ENCODE measurements around the gene SOX3. TPM values are rescaled to one million over a fixed set of nuclear protein-coding genes. Genes with fewer than 3 reads are reported as not detected.

Gene SOX3
- total RNA-seq (2021) = not detected in 2 replicates
- Bru-seq, nascent RNA = not detected
- not detected for BruChase-seq, experiment 1, labeled RNA remaining after a 2-hour chase
- not detected for BruChase-seq, experiment 2, labeled RNA remaining after a 6-hour chase
- long read RNA-seq = 0 reads

DNA sequence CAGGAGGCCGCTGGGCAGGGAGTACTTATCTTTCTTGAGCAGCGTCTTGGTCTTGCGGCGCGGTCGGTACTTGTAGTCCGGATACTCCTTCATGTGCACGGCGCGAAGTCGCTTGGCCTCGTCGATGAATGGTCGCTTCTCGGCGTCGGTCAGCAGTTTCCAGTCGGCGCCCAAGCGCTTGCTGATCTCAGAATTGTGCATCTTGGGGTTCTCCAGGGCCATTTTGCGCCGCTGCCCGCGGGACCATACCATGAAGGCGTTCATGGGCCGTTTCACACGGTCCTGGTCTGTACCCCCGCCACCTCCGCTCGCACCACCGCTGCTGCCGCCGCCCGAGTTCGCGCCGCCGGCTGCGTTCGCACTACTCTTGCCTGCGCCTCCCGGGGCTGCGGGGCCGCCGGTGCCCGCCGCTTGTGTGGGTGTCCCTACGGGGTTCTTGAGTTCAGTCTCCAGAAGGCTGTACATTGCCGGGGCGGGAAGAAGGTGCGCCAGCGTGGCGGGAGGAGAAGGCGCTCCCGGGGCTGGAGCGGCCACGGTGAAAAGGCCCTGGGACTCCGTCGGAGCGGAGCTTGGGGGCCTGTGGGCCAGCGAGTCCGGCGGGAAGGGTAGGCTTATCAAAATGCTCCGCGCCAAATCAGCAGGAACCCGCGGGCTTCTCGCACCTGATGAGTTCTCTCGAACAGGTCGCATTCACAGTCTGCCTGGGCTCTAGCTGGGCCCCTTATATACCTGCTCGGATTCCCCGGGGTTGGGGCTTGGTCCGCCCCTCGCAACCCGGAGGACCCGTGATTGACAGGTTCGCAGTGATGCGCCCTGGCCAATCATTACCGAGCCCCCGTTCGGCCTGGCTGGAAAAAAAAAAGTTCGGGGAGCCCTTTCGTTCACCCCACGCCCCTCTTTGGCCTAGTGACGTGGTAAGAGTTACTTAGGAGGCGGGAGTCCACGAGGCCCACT lies at the start of gene SOX3:
Gene SOX3, minus strand, starts transcription at position 699 of the 954 bp plus-strand sequence. Its CDS starts 9 bp downstream, at position 690.
- intact Hi-C loops (cut with micrococcal nuclease; ENCODE audit: unreplicated experiment) = loop anchor here (5.0 to 10.0 kb wide), 2 partner anchors 380 to 447 kb away; no protein-coding TSS in a partner anchor
- DNase-seq (ENCODE audit: low spot score) = no peak
- Histone ChIP-seq H3K4me3 (ENCODE audit: low read depth, low read length, poor library complexity, severe bottlenecking) (peak within 1 kb of the TSS; percentile 33), H3K36me3 (ENCODE audit: insufficient read depth, low read length, poor library complexity, severe bottlenecking) (no peaks in the 10 kb centered on the region), H3K27me3 (replicated peaks; ENCODE audit: insufficient read depth, low read depth, low read length, poor library complexity) (peaks cover 100% of the 10 kb centered on the region), H3K27ac (ENCODE audit: low read depth, low read length, poor library complexity, severe bottlenecking) (no peak within 1 kb of the TSS), H3K4me1 (ENCODE audit: insufficient read depth, low read length, poor library complexity, severe bottlenecking) (no peaks in the 10 kb centered on the region), H3K9me3 (ENCODE audit: low read depth, low read length, poor library complexity, severe bottlenecking) (no peaks in the 10 kb centered on the region)
- no TSS peak for BruUV-seq (replicated peaks)
- POLR2A ChIA-PET (ENCODE audit: low non-redundant PET) = no interaction called here
- CTCF ChIA-PET = no interaction called here
- TF ChIP-seq, protein P1, sequence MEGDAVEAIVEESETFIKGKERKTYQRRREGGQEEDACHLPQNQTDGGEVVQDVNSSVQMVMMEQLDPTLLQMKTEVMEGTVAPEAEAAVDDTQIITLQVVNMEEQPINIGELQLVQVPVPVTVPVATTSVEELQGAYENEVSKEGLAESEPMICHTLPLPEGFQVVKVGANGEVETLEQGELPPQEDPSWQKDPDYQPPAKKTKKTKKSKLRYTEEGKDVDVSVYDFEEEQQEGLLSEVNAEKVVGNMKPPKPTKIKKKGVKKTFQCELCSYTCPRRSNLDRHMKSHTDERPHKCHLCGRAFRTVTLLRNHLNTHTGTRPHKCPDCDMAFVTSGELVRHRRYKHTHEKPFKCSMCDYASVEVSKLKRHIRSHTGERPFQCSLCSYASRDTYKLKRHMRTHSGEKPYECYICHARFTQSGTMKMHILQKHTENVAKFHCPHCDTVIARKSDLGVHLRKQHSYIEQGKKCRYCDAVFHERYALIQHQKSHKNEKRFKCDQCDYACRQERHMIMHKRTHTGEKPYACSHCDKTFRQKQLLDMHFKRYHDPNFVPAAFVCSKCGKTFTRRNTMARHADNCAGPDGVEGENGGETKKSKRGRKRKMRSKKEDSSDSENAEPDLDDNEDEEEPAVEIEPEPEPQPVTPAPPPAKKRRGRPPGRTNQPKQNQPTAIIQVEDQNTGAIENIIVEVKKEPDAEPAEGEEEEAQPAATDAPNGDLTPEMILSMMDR (conservative IDR thresholded peaks at IDR 0.05; ENCODE audit: low read depth, low read length) = no peak
- peak; percentile 95 for TF ChIP-seq EZH2 (IDR thresholded peaks at IDR 0.05; ENCODE audit: borderline replicate concordance, low read depth, low read length, poor library complexity, severe bottlenecking)

DNA sequence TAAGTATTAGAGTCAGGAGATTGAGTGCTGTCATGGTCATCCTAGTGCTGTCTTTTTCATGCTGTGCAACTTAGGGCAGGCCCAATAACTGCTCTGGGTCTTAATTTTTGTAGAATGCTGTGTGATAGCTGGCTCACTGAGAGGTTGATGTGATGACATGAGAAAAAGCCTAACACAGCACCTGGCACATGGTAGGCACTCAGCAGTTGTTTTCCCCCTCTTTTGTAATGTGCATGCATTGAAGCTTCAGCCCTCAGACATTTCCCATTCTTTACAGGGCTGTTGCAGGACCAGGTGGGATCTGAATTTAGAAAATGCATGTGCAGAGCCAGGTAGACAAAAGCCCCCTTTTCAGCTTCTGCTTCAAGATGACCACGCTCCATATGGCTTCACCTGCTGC lies 44.1 kb upstream of the SOX3 start:
- no peaks in the 10 kb centered on the region for H3K9me3 ChIP-seq (ENCODE audit: low read depth, low read length, poor library complexity, severe bottlenecking)
- ChIA-PET POLR2A (ENCODE audit: low non-redundant PET) (no interaction called here), CTCF (no interaction called here)
- no peaks in the 10 kb centered on the region for H3K27me3 ChIP-seq (replicated peaks; ENCODE audit: insufficient read depth, low read depth, low read length, poor library complexity)
- no peaks in the 10 kb centered on the region for H3K4me1 ChIP-seq (ENCODE audit: insufficient read depth, low read length, poor library complexity, severe bottlenecking)
- H3K27ac ChIP-seq (ENCODE audit: low read depth, low read length, poor library complexity, severe bottlenecking) = no peak overlapping the region
- DNase-seq (ENCODE audit: low spot score) = no peak
- no TSS peak for BruUV-seq (replicated peaks)
- intact Hi-C loops (cut with micrococcal nuclease; ENCODE audit: unreplicated experiment) = no loop called here
- no peaks in the 10 kb centered on the region for H3K36me3 ChIP-seq (ENCODE audit: insufficient read depth, low read length, poor library complexity, severe bottlenecking)
- TF ChIP-seq, protein P1 (conservative IDR thresholded peaks at IDR 0.05; ENCODE audit: low read depth, low read length) = no peak
- TF ChIP-seq EZH2 (IDR thresholded peaks at IDR 0.05; ENCODE audit: borderline replicate concordance, low read depth, low read length, poor library complexity, severe bottlenecking) = no peak
- no peak overlapping the region for H3K4me3 ChIP-seq (ENCODE audit: low read depth, low read length, poor library complexity, severe bottlenecking)

DNA sequence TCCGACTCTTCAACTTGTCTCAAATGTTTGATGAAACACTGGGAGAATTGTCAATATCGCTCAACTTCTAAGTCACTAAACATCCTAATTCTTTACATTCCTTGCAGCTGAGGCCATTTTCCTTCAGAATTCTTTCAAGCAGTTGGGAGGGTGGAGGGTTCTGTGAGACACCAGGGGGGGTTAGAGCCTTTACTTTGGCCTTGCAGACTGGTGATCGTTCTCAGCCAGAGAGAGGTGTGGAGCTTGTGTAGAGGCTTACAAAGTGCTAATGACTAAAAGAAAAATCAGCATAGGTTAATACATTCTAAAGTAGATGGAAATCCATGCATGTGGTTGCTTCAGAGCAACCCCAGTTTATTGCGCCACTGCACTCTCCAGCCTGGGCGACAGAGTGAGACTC lies 21.3 kb upstream of the SOX3 start:
- no peak for DNase-seq (ENCODE audit: low spot score)
- CTCF ChIA-PET = no interaction called here
- no TSS peak for BruUV-seq (replicated peaks)
- intact Hi-C loops (cut with micrococcal nuclease; ENCODE audit: unreplicated experiment) = no loop called here
- TF ChIP-seq, protein P1 (conservative IDR thresholded peaks at IDR 0.05; ENCODE audit: low read depth, low read length) = no peak
- TF ChIP-seq EZH2 (IDR thresholded peaks at IDR 0.05; ENCODE audit: borderline replicate concordance, low read depth, low read length, poor library complexity, severe bottlenecking) = no peak
- H3K4me3 ChIP-seq (ENCODE audit: low read depth, low read length, poor library complexity, severe bottlenecking) = no peak overlapping the region
- no peaks in the 10 kb centered on the region for H3K36me3 ChIP-seq (ENCODE audit: insufficient read depth, low read length, poor library complexity, severe bottlenecking)
- H3K27ac ChIP-seq (ENCODE audit: low read depth, low read length, poor library complexity, severe bottlenecking) = no peak overlapping the region
- POLR2A ChIA-PET (ENCODE audit: low non-redundant PET) = no interaction called here
- H3K9me3 ChIP-seq (ENCODE audit: low read depth, low read length, poor library complexity, severe bottlenecking) = no peaks in the 10 kb centered on the region
- H3K27me3 ChIP-seq (replicated peaks; ENCODE audit: insufficient read depth, low read depth, low read length, poor library complexity) = peaks cover 23% of the 10 kb centered on the region
- no peaks in the 10 kb centered on the region for H3K4me1 ChIP-seq (ENCODE audit: insufficient read depth, low read length, poor library complexity, severe bottlenecking)
